ENCODE data around the gene PYROXD2.

- TF ChIP-seq, protein P1, sequence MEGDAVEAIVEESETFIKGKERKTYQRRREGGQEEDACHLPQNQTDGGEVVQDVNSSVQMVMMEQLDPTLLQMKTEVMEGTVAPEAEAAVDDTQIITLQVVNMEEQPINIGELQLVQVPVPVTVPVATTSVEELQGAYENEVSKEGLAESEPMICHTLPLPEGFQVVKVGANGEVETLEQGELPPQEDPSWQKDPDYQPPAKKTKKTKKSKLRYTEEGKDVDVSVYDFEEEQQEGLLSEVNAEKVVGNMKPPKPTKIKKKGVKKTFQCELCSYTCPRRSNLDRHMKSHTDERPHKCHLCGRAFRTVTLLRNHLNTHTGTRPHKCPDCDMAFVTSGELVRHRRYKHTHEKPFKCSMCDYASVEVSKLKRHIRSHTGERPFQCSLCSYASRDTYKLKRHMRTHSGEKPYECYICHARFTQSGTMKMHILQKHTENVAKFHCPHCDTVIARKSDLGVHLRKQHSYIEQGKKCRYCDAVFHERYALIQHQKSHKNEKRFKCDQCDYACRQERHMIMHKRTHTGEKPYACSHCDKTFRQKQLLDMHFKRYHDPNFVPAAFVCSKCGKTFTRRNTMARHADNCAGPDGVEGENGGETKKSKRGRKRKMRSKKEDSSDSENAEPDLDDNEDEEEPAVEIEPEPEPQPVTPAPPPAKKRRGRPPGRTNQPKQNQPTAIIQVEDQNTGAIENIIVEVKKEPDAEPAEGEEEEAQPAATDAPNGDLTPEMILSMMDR (IDR thresholded peaks at IDR 0.05; ENCODE audit: poor library complexity, severe bottlenecking) = no peak
- TF ChIP-seq REST (IDR thresholded peaks at IDR 0.05; ENCODE audit: borderline replicate concordance) (no peak), EP300 (conservative IDR thresholded peaks at IDR 0.05; ENCODE audit: poor library complexity, severe bottlenecking) (no peak), EZH2 (IDR thresholded peaks at IDR 0.05; ENCODE audit: borderline replicate concordance, insufficient read depth, low read length, poor library complexity, severe bottlenecking) (no peak)
These were observed 42.7 kb upstream of the PYROXD2 start for GRCh38 chr10:98457721-98458120.

All from neural cell (in vitro differentiated cells).